Measurements from ENCODE around the gene TERC. TPM values are rescaled to one million over a fixed set of nuclear protein-coding genes. Genes with fewer than 3 reads are reported as not detected.

Gene TERC
- total RNA-seq, 4 donors from 2014 or later = 54.1 to 206 (median 162) TPM

DNA sequence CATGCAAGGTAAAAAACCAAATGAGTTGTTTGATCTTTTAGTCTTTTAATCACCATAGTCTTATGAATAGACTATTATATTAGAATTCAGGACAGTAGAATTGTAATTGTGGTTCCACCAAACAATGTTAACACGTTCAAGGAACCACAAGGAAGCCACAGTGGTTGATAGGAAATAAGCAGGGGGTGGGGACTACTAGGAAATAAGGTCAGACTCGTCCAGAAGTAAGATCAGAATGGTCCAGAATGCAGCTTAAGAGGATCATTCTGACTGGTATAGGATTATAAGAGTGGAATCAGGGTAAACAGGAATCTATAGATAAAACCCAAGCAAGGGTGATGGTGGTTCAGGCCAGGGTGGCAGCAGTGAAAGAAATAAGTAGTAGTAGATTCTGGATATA, 15.9 kb upstream of the TERC start:
- ATAC-seq (ENCODE audit: low FRiP score) = no peak
- TF ChIP-seq, protein P1, sequence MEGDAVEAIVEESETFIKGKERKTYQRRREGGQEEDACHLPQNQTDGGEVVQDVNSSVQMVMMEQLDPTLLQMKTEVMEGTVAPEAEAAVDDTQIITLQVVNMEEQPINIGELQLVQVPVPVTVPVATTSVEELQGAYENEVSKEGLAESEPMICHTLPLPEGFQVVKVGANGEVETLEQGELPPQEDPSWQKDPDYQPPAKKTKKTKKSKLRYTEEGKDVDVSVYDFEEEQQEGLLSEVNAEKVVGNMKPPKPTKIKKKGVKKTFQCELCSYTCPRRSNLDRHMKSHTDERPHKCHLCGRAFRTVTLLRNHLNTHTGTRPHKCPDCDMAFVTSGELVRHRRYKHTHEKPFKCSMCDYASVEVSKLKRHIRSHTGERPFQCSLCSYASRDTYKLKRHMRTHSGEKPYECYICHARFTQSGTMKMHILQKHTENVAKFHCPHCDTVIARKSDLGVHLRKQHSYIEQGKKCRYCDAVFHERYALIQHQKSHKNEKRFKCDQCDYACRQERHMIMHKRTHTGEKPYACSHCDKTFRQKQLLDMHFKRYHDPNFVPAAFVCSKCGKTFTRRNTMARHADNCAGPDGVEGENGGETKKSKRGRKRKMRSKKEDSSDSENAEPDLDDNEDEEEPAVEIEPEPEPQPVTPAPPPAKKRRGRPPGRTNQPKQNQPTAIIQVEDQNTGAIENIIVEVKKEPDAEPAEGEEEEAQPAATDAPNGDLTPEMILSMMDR (IDR thresholded peaks at IDR 0.05) = no peak
- DNase-seq (ENCODE audit: low spot score) = no peak

- DNase-seq (ENCODE audit: low spot score) (no peak), ATAC-seq (ENCODE audit: low FRiP score) (no peak)
- TF ChIP-seq, protein P1 (IDR thresholded peaks at IDR 0.05) = no peak
Measured at GRCh38 chr3:169777822-169778221, 13.0 kb upstream of the TERC start.

GRCh38 chr3:169774186-169774585, 9.3 kb upstream of the TERC start:
- no peak for DNase-seq (ENCODE audit: low spot score)
- TF ChIP-seq, protein P1 (IDR thresholded peaks at IDR 0.05) = no peak
- no peak for ATAC-seq (ENCODE audit: low FRiP score)

DNA sequence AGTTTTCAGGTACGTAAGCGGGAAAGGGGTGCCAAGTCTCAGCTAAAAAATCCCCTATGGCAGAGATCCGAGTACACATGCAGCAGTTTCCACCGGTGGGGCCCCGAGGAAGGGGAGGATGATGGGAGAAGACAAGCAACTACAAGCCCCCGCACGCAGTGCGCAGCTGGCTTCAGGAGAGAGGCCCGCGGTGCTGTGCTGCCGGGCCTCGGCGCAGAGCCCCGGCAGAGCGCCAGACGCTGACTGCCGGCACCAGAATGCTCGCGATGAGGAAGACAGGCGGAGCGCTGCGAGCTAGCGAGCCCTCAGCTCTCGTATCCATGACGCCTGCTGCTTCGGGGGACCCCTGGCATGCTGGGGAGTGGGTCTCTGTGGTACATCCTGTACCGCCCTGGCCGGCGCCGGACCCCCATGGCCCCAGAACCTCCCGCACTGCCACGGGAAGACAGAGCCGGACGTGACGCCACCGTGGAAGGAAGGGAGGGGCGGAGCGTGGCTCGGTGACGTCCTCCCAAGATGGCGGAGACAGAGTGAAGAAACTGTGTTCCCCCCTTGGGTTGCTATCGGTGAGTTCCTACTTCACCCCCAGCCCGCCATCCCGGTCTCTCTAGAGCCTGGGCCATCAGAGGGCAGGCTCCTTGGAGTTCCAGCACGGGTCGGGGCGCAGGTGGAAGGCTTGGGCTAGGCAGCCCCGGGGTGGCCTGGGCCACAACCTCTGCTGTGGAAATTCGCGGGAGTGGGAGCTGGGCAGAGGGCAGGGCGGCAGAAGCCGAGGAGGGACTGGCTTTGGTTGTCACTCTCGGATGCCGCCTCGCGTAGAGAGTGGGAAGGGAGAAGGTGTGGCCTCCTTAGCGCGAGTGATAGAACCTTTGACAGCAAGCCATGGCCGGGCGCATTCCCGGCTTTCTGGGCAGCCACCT, 8.3 kb upstream of the TERC start, which contains the start of gene MYNN:
Gene MYNN, plus strand, starts transcription at position 500 of the 920 bp plus-strand sequence. CDS start 900 bp downstream, outside the sequence.
- TF ChIP-seq, protein P1 (IDR thresholded peaks at IDR 0.05) = no peak
- peak; percentile 80 for DNase-seq (ENCODE audit: low spot score)
- ATAC-seq (ENCODE audit: low FRiP score) = peak; percentile 93

GRCh38 chr3:169772305-169772896, 7.5 kb upstream of the TERC start:
- ATAC-seq (ENCODE audit: low FRiP score) (peak; percentile 68), DNase-seq (ENCODE audit: low spot score) (no peak)
- TF ChIP-seq, protein P1 (IDR thresholded peaks at IDR 0.05) = no peak

DNA sequence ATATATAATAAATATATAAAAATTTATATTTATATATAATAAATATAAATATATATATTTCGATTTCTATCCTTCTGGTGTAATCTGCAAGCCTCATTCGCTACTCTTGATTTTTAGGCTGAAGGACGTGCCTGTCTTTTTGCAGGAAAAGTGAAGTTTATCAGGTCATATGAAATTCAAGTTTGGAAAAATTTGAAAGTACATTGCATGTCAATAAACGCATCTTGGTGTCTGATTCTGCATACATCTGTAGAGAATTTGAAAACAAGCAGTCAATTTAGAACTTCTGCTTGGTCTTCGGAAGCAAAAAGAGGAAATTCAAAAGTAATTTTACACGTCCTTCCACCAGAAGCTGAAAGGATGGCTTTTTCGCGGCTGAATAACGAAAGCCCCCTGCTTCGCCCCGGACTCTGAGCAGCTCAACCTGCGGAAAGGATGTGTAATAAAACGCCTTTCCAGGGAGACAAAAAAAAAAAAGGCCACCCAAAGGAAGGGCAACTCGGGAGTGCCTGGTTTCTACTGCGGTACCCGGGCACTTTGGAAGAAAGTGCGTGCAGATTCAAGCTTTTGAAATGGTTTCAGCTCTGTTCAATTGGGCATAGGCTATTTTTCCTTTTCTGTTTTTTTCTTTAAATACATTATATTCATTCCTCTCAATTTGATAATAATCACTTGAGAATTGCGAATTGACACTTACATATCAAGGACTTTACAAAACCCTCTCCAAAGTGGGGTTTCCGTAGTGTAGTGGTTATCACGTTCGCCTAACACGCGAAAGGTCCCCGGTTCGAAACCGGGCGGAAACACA, 6.8 kb upstream of the TERC start:
- no peak for ATAC-seq (ENCODE audit: low FRiP score)
- DNase-seq (ENCODE audit: low spot score) = no peak
- TF ChIP-seq, protein P1 (IDR thresholded peaks at IDR 0.05) = no peak

All from omental fat pad (tissue), 4 donors.